Measurements from ENCODE around the gene FERD3L. TPM values are rescaled to one million over a fixed set of nuclear protein-coding genes. Genes with fewer than 3 reads are reported as not detected.

FERD3L gene
- total RNA-seq, 1 experiment from 2014 or later: not detected

- no peak for TF ChIP-seq ZNF671 (CRISPR knock-in tag; IDR thresholded peaks at IDR 0.05)
- no peak for TF ChIP-seq ZMAT4 (CRISPR knock-in tag; IDR thresholded peaks at IDR 0.05)
- TF ChIP-seq NR1H2 (CRISPR knock-in tag; IDR thresholded peaks at IDR 0.05): no peak
- TF ChIP-seq ETV6 (CRISPR knock-in tag; IDR thresholded peaks at IDR 0.05): no peak
- no peak for TF ChIP-seq NFATC4 (CRISPR knock-in tag; IDR thresholded peaks at IDR 0.05)
- TF ChIP-seq ZNF532 (CRISPR knock-in tag; IDR thresholded peaks at IDR 0.05; ENCODE audit: borderline replicate concordance): no peak
- no peak for TF ChIP-seq ZNF425 (CRISPR knock-in tag; conservative IDR thresholded peaks at IDR 0.05)
Measured at GRCh38 chr7:19102884-19103283, 42.3 kb downstream of the FERD3L start (continued).

- Mint-ChIP-seq H3K9me3 (no peaks in the 10 kb centered on the region), H3K4me3 (no peak overlapping the region), H3K36me3 (no peaks in the 10 kb centered on the region), H3K4me1 (peaks cover 35% of the 10 kb centered on the region), H3K27me3 (ENCODE audit: low read depth) (peaks cover 64% of the 10 kb centered on the region), H3K27ac (no peak overlapping the region)
- ATAC-seq: no peak
- no peak for TF ChIP-seq ZNF425 (CRISPR knock-in tag; conservative IDR thresholded peaks at IDR 0.05)
- TF ChIP-seq E2F5 (CRISPR knock-in tag; IDR thresholded peaks at IDR 0.05): no peak
- no peak for TF ChIP-seq JAZF1 (CRISPR knock-in tag; IDR thresholded peaks at IDR 0.05)
- TF ChIP-seq ZSCAN18 (CRISPR knock-in tag; IDR thresholded peaks at IDR 0.05): no peak
- TF ChIP-seq MYBL2 (CRISPR knock-in tag; IDR thresholded peaks at IDR 0.05): no peak
- no peak for TF ChIP-seq ZNF423 (CRISPR knock-in tag; IDR thresholded peaks at IDR 0.05)
- no peak for TF ChIP-seq EMX1 (CRISPR knock-in tag; IDR thresholded peaks at IDR 0.05)
- TF ChIP-seq KAT7 (CRISPR knock-in tag; IDR thresholded peaks at IDR 0.05; ENCODE audit: borderline replicate concordance): no peak
- TF ChIP-seq STAT6 (CRISPR knock-in tag; conservative IDR thresholded peaks at IDR 0.05; ENCODE audit: low read depth): no peak
- DNase-seq (ENCODE audit: low spot score): no peak
- ChIA-PET CTCF (no interaction called here), POLR2A (no interaction called here)
Measured at GRCh38 chr7:19101909-19102308, 43.3 kb downstream of the FERD3L start.

All from WTC11 (cell line).